ENCODE measurements around the gene DESI1.

DNA sequence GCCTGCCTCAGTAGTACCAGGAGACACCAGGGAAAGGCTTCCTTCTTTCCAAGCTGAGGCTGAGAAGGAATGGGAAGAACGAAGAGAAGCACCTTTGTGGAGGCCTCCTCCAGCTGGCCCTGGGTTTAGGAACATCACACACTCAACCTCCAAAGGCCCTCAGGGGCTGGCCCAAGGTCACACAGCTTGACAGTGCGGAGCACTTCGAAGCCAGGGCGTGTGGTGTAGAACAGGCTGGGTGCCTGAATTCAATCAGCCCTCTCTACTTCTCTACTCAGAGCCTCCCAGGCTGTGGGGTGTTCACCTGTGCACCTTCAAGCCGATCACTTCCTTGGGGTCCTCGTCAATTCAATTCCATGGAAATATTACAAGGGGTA lies 60.8 kb downstream of the DESI1 start:
- TF ChIP-seq RAD21 (conservative IDR thresholded peaks at IDR 0.05 in 1 of 2, IDR thresholded peaks at IDR 0.05 in 1 of 2) (no peak), CTCF (IDR thresholded peaks at IDR 0.05) (no peak), EP300 (IDR thresholded peaks at IDR 0.05) (no peak), POLR2AphosphoS2 (conservative IDR thresholded peaks at IDR 0.05; ENCODE audit: low read length) (no peak), HMGXB4 (CRISPR knock-in tag; IDR thresholded peaks at IDR 0.05; ENCODE audit: borderline replicate concordance) (no peak), POLR2A (IDR thresholded peaks at IDR 0.05; ENCODE audit: low read length) (no peak), ZSCAN20 (CRISPR knock-in tag; IDR thresholded peaks at IDR 0.05) (no peak), SREBF2 (IDR thresholded peaks at IDR 0.05) (no peak), MAZ (IDR thresholded peaks at IDR 0.05; ENCODE audit: borderline replicate concordance, low read depth, low read length) (no peak), RFX5 (IDR thresholded peaks at IDR 0.05) (no peak), FOXS1 (CRISPR knock-in tag; IDR thresholded peaks at IDR 0.05) (no peak), MAFK (IDR thresholded peaks at IDR 0.05; ENCODE audit: partially characterized antibody) (no peak)
- TF ChIP-seq, protein P1, sequence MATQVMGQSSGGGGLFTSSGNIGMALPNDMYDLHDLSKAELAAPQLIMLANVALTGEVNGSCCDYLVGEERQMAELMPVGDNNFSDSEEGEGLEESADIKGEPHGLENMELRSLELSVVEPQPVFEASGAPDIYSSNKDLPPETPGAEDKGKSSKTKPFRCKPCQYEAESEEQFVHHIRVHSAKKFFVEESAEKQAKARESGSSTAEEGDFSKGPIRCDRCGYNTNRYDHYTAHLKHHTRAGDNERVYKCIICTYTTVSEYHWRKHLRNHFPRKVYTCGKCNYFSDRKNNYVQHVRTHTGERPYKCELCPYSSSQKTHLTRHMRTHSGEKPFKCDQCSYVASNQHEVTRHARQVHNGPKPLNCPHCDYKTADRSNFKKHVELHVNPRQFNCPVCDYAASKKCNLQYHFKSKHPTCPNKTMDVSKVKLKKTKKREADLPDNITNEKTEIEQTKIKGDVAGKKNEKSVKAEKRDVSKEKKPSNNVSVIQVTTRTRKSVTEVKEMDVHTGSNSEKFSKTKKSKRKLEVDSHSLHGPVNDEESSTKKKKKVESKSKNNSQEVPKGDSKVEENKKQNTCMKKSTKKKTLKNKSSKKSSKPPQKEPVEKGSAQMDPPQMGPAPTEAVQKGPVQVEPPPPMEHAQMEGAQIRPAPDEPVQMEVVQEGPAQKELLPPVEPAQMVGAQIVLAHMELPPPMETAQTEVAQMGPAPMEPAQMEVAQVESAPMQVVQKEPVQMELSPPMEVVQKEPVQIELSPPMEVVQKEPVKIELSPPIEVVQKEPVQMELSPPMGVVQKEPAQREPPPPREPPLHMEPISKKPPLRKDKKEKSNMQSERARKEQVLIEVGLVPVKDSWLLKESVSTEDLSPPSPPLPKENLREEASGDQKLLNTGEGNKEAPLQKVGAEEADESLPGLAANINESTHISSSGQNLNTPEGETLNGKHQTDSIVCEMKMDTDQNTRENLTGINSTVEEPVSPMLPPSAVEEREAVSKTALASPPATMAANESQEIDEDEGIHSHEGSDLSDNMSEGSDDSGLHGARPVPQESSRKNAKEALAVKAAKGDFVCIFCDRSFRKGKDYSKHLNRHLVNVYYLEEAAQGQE (IDR thresholded peaks at IDR 0.05) = no peak
- TF ChIP-seq, protein P2, sequence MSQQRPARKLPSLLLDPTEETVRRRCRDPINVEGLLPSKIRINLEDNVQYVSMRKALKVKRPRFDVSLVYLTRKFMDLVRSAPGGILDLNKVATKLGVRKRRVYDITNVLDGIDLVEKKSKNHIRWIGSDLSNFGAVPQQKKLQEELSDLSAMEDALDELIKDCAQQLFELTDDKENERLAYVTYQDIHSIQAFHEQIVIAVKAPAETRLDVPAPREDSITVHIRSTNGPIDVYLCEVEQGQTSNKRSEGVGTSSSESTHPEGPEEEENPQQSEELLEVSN (IDR thresholded peaks at IDR 0.05; ENCODE audit: borderline replicate concordance, low read depth) = no peak

Data from A549 (cell line).